ENCODE measurements around the gene ZNF70. TPM values are rescaled to one million over a fixed set of nuclear protein-coding genes. Genes with fewer than 3 reads are reported as not detected.

The ZNF70 gene
- total RNA-seq, 2 experiments from 2014 or later, result 1.3 to 1.9 TPM

DNA sequence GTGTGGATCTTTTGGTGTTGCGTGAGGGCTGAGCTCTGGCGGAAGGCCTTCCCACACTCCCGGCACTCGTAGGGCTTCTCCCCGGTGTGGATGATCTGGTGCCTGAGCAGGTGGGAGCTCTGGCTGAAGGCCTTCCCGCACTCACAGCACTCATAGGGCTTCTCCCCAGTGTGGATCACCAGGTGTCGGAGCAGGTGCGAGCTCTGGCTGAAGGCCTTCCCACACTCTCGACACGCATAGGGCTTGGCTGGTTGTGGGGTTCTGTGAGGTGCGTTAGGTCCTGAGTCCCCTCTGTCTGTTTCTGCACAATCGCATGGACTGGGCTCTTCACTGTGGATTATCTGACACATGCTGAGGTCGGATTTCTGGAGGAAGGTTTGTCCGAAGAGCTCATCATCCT is 6.4 kb downstream of the ZNF70 start:
- H3K27me3 Mint-ChIP-seq, result no peaks in the 10 kb centered on the region
- H3K27ac ChIP-seq (ENCODE audit: low read depth in 1 of 2, low read length in 2 of 2), result no peak overlapping the region
- no peaks in the 10 kb centered on the region for H3K9me3 Mint-ChIP-seq
- no peak overlapping the region for H3K4me3 Mint-ChIP-seq
- H3K4me1 Mint-ChIP-seq (ENCODE audit: low read depth), result no peaks in the 10 kb centered on the region
- no peak for DNase-seq
- H3K36me3 Mint-ChIP-seq (ENCODE audit: low read depth), result peaks cover 42% of the 10 kb centered on the region
- no peak overlapping the region for H3K27ac Mint-ChIP-seq
- intact Hi-C loops (cut with DNase I, micrococcal nuclease), result no loop called here
- H3K36me3 ChIP-seq (ENCODE audit: insufficient read depth, low read length), result peaks cover 25% of the 10 kb centered on the region
- H3K4me1 ChIP-seq (ENCODE audit: insufficient read depth, low read length), result no peaks in the 10 kb centered on the region
- ChIA-PET POLR2A (interaction anchor here (1.0 kb wide), 1 partner anchor 48 kb away, joined by 4 read pairs; no protein-coding TSS in a partner anchor), CTCF (no interaction called here)
- TF ChIP-seq, protein P1, sequence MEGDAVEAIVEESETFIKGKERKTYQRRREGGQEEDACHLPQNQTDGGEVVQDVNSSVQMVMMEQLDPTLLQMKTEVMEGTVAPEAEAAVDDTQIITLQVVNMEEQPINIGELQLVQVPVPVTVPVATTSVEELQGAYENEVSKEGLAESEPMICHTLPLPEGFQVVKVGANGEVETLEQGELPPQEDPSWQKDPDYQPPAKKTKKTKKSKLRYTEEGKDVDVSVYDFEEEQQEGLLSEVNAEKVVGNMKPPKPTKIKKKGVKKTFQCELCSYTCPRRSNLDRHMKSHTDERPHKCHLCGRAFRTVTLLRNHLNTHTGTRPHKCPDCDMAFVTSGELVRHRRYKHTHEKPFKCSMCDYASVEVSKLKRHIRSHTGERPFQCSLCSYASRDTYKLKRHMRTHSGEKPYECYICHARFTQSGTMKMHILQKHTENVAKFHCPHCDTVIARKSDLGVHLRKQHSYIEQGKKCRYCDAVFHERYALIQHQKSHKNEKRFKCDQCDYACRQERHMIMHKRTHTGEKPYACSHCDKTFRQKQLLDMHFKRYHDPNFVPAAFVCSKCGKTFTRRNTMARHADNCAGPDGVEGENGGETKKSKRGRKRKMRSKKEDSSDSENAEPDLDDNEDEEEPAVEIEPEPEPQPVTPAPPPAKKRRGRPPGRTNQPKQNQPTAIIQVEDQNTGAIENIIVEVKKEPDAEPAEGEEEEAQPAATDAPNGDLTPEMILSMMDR (IDR thresholded peaks at IDR 0.05), result no peak
- H3K27me3 ChIP-seq (ENCODE audit: control insufficient read depth in 1 of 2, insufficient read depth in 2 of 2, low read length in 2 of 2), result no peaks in the 10 kb centered on the region
- peaks cover 0 to 15% of the 10 kb centered on the region in 2 experiments for H3K9me3 ChIP-seq (ENCODE audit: control insufficient read depth in 1 of 2, insufficient read depth in 1 of 2, low read length in 2 of 2)
- no peak for ATAC-seq (ENCODE audit: poor library complexity)
- no peak overlapping the region for H3K4me3 ChIP-seq (ENCODE audit: low read length)

DNA sequence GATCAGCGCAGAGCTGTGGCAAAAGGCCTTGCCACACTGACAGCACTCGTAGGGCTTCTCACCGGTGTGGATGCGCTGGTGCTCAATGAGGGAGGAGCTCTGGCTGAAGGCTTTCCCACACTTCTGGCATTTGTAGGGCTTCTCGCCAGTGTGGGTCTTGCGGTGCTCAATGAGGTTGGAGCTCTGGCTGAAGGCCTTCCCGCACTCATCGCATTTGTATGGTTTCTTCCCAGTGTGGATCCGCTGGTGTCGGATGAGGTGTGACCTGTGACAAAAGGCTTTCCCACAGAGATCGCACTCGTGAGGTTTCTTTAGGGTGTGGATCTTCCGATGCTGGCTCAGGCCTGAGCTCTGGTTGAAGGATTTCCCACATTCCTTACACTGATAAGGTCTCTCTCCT is 6.9 kb downstream of the ZNF70 start:
- Histone ChIP-seq H3K27me3 (ENCODE audit: control insufficient read depth in 1 of 2, insufficient read depth in 2 of 2, low read length in 2 of 2) (no peaks in the 10 kb centered on the region), H3K9me3 (ENCODE audit: control insufficient read depth in 1 of 2, insufficient read depth in 1 of 2, low read length in 2 of 2) (peaks cover 0 to 15% of the 10 kb centered on the region in 2 experiments), H3K4me1 (ENCODE audit: insufficient read depth, low read length) (no peaks in the 10 kb centered on the region), H3K36me3 (ENCODE audit: insufficient read depth, low read length) (peaks cover 25% of the 10 kb centered on the region), H3K27ac (ENCODE audit: low read depth in 1 of 2, low read length in 2 of 2) (no peak overlapping the region), H3K4me3 (ENCODE audit: low read length) (no peak overlapping the region)
- intact Hi-C loops (cut with DNase I, micrococcal nuclease), result no loop called here
- H3K27ac Mint-ChIP-seq, result no peak overlapping the region
- H3K4me3 Mint-ChIP-seq, result no peak overlapping the region
- H3K9me3 Mint-ChIP-seq, result no peaks in the 10 kb centered on the region
- CTCF ChIA-PET, result no interaction called here
- no peak for ATAC-seq (ENCODE audit: poor library complexity)
- DNase-seq, result no peak
- TF ChIP-seq, protein P1 (IDR thresholded peaks at IDR 0.05), result no peak
- POLR2A ChIA-PET, result interaction anchor here (1.0 kb wide), 1 partner anchor 48 kb away, joined by 4 read pairs; no protein-coding TSS in a partner anchor
- H3K27me3 Mint-ChIP-seq, result no peaks in the 10 kb centered on the region
- peaks cover 42% of the 10 kb centered on the region for H3K36me3 Mint-ChIP-seq (ENCODE audit: low read depth)
- H3K4me1 Mint-ChIP-seq (ENCODE audit: low read depth), result no peaks in the 10 kb centered on the region

DNA sequence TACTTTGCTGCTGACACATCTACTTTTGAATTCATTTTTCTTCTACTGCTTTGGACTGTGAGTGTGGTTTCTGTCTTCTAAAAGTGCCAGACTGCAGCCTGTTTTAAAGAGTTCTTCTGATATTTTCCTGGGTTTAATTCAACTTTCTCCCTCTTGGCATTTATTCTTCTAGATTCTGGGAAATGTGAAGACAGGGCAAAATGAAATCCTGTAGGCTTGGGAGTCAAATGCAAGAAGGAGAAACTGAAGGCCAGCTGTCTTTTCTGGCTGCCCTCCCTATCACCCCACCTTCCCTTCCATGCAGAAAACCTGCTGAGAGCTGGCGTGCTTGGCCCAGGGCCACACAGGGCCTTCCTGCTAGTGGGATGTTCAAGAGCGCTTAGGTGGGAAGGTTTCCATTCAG is 7.6 kb downstream of the ZNF70 start:
- no peaks in the 10 kb centered on the region for H3K4me1 Mint-ChIP-seq (ENCODE audit: low read depth)
- H3K36me3 Mint-ChIP-seq (ENCODE audit: low read depth), result peaks cover 42% of the 10 kb centered on the region
- peaks cover 25% of the 10 kb centered on the region for H3K36me3 ChIP-seq (ENCODE audit: insufficient read depth, low read length)
- TF ChIP-seq, protein P1 (IDR thresholded peaks at IDR 0.05), result no peak
- no peak overlapping the region for H3K4me3 ChIP-seq (ENCODE audit: low read length)
- peaks cover 0 to 15% of the 10 kb centered on the region in 2 experiments for H3K9me3 ChIP-seq (ENCODE audit: control insufficient read depth in 1 of 2, insufficient read depth in 1 of 2, low read length in 2 of 2)
- H3K27me3 ChIP-seq (ENCODE audit: control insufficient read depth in 1 of 2, insufficient read depth in 2 of 2, low read length in 2 of 2), result no peaks in the 10 kb centered on the region
- H3K27ac ChIP-seq (ENCODE audit: low read depth in 1 of 2, low read length in 2 of 2), result no peak overlapping the region
- no peaks in the 10 kb centered on the region for H3K27me3 Mint-ChIP-seq
- ChIA-PET CTCF (no interaction called here), POLR2A (no interaction called here)
- H3K4me1 ChIP-seq (ENCODE audit: insufficient read depth, low read length), result no peaks in the 10 kb centered on the region
- DNase-seq (no peak), ATAC-seq (ENCODE audit: poor library complexity) (no peak)
- intact Hi-C loops (cut with DNase I, micrococcal nuclease), result no loop called here
- no peak overlapping the region for H3K4me3 Mint-ChIP-seq
- no peaks in the 10 kb centered on the region for H3K9me3 Mint-ChIP-seq
- H3K27ac Mint-ChIP-seq, result no peak overlapping the region

Data from CD4-positive, alpha-beta T cell (primary cell).